Fibroblast of lung (primary cell): ENCODE results near the gene TMPRSS4.

Experiments used
- EZH2 ChIP-seq: IDR thresholded peaks from 2 replicates; pipeline ENCODE4 v1.5.1; 2012; ENCODE audit warnings: low read length, control low read depth, mild to moderate bottlenecking; ENCODE audit errors: missing control alignments
- TF ChIP-seq, protein P1 (sequence below), 2 donors: IDR thresholded peaks in 1 of 2; conservative IDR thresholded peaks in 1 of 2; 1 replicate in 1 of 2; 2 replicates in 1 of 2; pipeline ENCODE4 v1.5.1; 2011 to 2012; ENCODE audit warnings: low read length in 2 of 2, control low read depth in 1 of 2, inconsistent platforms in 1 of 2, low read depth in 1 of 2, mild to moderate bottlenecking in 1 of 2

DNA sequence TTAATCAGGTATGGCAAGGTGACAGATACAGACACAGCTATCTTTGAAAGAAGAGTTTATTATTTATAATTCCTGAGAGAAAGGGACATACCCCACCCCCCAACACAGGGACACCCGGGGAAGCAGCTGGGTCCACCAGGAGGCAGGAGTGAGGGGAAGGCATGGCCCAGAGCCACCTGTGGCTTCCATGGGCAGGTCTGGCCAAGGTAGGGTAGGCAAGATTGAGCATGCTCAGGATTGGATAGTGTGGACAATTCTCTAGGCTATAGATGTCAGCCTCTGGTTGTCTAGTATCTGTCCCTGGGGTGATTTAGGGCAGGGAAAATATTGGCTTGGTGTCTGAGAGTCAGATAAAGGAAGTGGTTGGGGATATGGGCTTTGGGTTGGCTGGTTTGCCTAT, 37.4 kb downstream of the TMPRSS4 start:
- TF ChIP-seq, protein P1, sequence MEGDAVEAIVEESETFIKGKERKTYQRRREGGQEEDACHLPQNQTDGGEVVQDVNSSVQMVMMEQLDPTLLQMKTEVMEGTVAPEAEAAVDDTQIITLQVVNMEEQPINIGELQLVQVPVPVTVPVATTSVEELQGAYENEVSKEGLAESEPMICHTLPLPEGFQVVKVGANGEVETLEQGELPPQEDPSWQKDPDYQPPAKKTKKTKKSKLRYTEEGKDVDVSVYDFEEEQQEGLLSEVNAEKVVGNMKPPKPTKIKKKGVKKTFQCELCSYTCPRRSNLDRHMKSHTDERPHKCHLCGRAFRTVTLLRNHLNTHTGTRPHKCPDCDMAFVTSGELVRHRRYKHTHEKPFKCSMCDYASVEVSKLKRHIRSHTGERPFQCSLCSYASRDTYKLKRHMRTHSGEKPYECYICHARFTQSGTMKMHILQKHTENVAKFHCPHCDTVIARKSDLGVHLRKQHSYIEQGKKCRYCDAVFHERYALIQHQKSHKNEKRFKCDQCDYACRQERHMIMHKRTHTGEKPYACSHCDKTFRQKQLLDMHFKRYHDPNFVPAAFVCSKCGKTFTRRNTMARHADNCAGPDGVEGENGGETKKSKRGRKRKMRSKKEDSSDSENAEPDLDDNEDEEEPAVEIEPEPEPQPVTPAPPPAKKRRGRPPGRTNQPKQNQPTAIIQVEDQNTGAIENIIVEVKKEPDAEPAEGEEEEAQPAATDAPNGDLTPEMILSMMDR (conservative IDR thresholded peaks at IDR 0.05 in 1 of 2, IDR thresholded peaks at IDR 0.05 in 1 of 2; ENCODE audit: low read depth in 1 of 2, low read length in 2 of 2), result no peak
- no peak for TF ChIP-seq EZH2
